ENCODE measurements around the gene LILRA2. TPM values are rescaled to one million over a fixed set of nuclear protein-coding genes. Genes with fewer than 3 reads are reported as not detected.
"Not testable (repeated sequence)": the region's sequence is repeated elsewhere in the genome, so short reads cannot be mapped to it uniquely, and the experiment has no call there.

Gene LILRA2
- polyA plus RNA-seq, 2 donors, result 0.53 to 0.55 TPM

DNA sequence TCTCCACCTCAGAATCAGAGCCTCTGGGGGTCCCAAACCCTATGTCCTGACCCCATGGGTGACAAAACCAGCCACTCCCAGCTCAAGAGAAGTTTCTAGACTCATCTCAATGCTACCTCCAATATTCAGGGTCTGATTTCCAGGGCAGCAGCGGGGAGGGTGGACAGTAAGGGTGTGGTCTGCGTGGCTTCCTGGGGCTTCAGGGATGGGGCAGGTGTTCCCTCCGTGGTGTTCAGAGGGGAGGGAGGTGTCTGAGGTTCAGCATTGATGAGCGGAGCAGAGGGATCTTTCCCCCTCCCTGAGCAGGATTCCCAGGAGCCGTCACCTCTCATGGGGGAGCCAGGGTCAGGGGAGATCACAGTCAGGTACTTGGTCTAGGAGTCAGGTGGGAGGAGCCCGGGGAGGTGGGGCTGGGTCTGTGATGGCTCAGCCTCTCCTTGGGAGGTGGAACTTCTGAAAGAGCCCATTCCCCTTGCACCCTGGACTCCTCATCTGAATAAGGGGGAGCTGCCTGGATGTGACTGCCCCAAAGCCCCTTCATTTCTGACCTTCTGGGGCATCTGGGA, 2.9 kb downstream of the LILRA2 start:
- Histone ChIP-seq H3K4me1 (ENCODE audit: control insufficient read depth in 2 of 2, insufficient read depth in 2 of 2, low read length in 1 of 2) (no peaks in the 10 kb centered on the region), H3K4me3 (ENCODE audit: low read depth in 1 of 2, low read length in 2 of 2) (no peak overlapping the region), H3K27me3 (ENCODE audit: control insufficient read depth in 1 of 2, insufficient read depth in 2 of 2, low read length in 2 of 2) (no peaks in the 10 kb centered on the region), H3K27ac (ENCODE audit: low read depth in 2 of 2, low read length in 1 of 2) (no peak overlapping the region), H3K36me3 (ENCODE audit: control insufficient read depth in 2 of 2, insufficient read depth in 2 of 2, low read length in 1 of 2) (no peaks in the 10 kb centered on the region), H3K9me3 (ENCODE audit: control insufficient read depth in 2 of 2, insufficient read depth in 1 of 2, low read depth in 1 of 2, low read length in 1 of 2) (no peaks in the 10 kb centered on the region)
- WGBS, 2 donors, result 59 to 67% methylated on average over 6 of the region's 6 CpGs

DNA sequence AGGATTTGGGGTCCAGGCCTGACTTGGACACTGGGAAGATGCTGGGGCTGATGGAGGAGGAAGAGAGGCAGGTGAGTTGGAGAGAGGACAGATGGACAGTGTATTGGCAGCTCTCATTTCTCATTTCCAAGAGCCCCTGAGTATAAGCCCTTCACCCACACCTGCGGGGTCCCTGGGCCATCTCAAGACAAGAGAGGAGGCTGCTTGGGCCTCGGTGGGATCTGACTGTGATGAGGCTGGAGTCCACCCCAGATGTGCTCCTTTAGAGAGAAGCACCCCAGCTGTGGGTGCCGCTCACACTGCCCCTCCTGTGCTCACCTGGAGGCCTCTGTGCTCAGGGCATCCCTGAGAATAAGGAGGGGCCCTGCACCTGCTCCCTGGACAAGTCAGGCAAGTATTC, 3.7 kb downstream of the LILRA2 start:
- Histone ChIP-seq H3K27me3 (ENCODE audit: control insufficient read depth in 1 of 2, insufficient read depth in 2 of 2, low read length in 2 of 2) (no peaks in the 10 kb centered on the region), H3K4me1 (ENCODE audit: control insufficient read depth in 2 of 2, insufficient read depth in 2 of 2, low read length in 1 of 2) (no peaks in the 10 kb centered on the region), H3K4me3 (ENCODE audit: low read depth in 1 of 2, low read length in 2 of 2) (no peak overlapping the region), H3K9me3 (ENCODE audit: control insufficient read depth in 2 of 2, insufficient read depth in 1 of 2, low read depth in 1 of 2, low read length in 1 of 2) (no peaks in the 10 kb centered on the region), H3K36me3 (ENCODE audit: control insufficient read depth in 2 of 2, insufficient read depth in 2 of 2, low read length in 1 of 2) (no peaks in the 10 kb centered on the region), H3K27ac (ENCODE audit: low read depth in 2 of 2, low read length in 1 of 2) (no peak overlapping the region)
- WGBS, 2 donors, result 71 to 80% methylated on average over 3 of the region's 3 CpGs

DNA sequence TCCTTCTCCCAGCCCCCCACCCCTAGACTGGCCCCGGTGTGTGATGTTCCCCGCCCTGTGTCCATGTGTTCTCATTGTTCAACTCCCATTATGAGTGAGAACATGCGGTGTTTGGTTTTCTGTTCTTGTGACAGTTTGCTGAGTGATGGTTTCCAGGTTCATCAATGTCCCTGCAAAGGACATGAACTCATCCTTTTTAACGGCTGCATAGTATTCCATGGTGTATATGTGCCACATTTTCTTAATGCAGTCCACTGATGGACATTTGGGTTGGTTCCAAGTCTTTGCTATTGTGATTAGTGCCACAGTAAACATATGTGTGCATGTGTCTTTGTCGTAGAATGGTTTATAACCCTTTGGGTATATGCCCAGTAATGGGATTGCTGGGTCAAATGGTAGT, 4.7 kb downstream of the LILRA2 start:
- not testable (repeated sequence) for H3K27me3 ChIP-seq (ENCODE audit: control insufficient read depth in 1 of 2, insufficient read depth in 2 of 2, low read length in 2 of 2); H3K9me3 ChIP-seq (ENCODE audit: control insufficient read depth in 2 of 2, insufficient read depth in 1 of 2, low read depth in 1 of 2, low read length in 1 of 2); H3K4me1 ChIP-seq (ENCODE audit: control insufficient read depth in 2 of 2, insufficient read depth in 2 of 2, low read length in 1 of 2); H3K27ac ChIP-seq (ENCODE audit: low read depth in 2 of 2, low read length in 1 of 2); H3K4me3 ChIP-seq (ENCODE audit: low read depth in 1 of 2, low read length in 2 of 2); H3K36me3 ChIP-seq (ENCODE audit: control insufficient read depth in 2 of 2, insufficient read depth in 2 of 2, low read length in 1 of 2)
- 82 to 84% methylated on average over 5 of the region's 5 CpGs for WGBS, 2 donors

GRCh38 chr19:54586397-54586796, 12.8 kb downstream of the LILRA2 start:
- 67 to 71% methylated on average over 5 of the region's 5 CpGs for WGBS, 2 donors
- no peaks in the 10 kb centered on the region for H3K27me3 ChIP-seq (ENCODE audit: control insufficient read depth in 1 of 2, insufficient read depth in 2 of 2, low read length in 2 of 2)
- no peak overlapping the region for H3K27ac ChIP-seq (ENCODE audit: low read depth in 2 of 2, low read length in 1 of 2)
- H3K36me3 ChIP-seq (ENCODE audit: control insufficient read depth in 2 of 2, insufficient read depth in 2 of 2, low read length in 1 of 2), result no peaks in the 10 kb centered on the region
- H3K4me3 ChIP-seq (ENCODE audit: low read depth in 1 of 2, low read length in 2 of 2), result no peak overlapping the region
- peaks cover 0 to 8% of the 10 kb centered on the region in 2 donors for H3K9me3 ChIP-seq (ENCODE audit: control insufficient read depth in 2 of 2, insufficient read depth in 1 of 2, low read depth in 1 of 2, low read length in 1 of 2)
- no peaks in the 10 kb centered on the region for H3K4me1 ChIP-seq (ENCODE audit: control insufficient read depth in 2 of 2, insufficient read depth in 2 of 2, low read length in 1 of 2)

DNA sequence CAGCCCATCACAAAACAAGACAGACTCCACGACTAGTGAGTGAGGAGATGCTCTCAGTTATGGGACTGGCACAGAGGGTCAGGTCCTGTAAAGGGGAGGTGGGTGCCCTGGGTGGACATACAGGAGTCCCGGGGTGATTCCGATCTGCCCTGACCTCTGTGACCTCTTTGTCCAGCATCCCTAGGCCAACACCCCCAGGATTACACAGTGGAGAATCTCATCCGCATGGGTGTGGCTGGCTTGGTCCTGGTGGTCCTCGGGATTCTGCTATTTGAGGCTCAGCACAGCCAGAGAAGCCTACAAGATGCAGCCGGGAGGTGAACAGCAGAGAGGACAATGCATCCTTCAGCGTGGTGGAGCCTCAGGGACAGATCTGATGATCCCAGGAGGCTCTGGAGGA, 13.4 kb downstream of the LILRA2 start:
- no peaks in the 10 kb centered on the region for H3K4me1 ChIP-seq (ENCODE audit: control insufficient read depth in 2 of 2, insufficient read depth in 2 of 2, low read length in 1 of 2)
- no peaks in the 10 kb centered on the region for H3K36me3 ChIP-seq (ENCODE audit: control insufficient read depth in 2 of 2, insufficient read depth in 2 of 2, low read length in 1 of 2)
- WGBS, 2 donors, result 66 to 67% methylated on average over 7 of the region's 7 CpGs
- no peaks in the 10 kb centered on the region for H3K27me3 ChIP-seq (ENCODE audit: control insufficient read depth in 1 of 2, insufficient read depth in 2 of 2, low read length in 2 of 2)
- peaks cover 0 to 8% of the 10 kb centered on the region in 2 donors for H3K9me3 ChIP-seq (ENCODE audit: control insufficient read depth in 2 of 2, insufficient read depth in 1 of 2, low read depth in 1 of 2, low read length in 1 of 2)
- H3K4me3 ChIP-seq (ENCODE audit: low read depth in 1 of 2, low read length in 2 of 2), result no peak overlapping the region
- no peak overlapping the region for H3K27ac ChIP-seq (ENCODE audit: low read depth in 2 of 2, low read length in 1 of 2)

- not testable (repeated sequence) for H3K27ac ChIP-seq (ENCODE audit: low read depth in 2 of 2, low read length in 1 of 2); H3K36me3 ChIP-seq (ENCODE audit: control insufficient read depth in 2 of 2, insufficient read depth in 2 of 2, low read length in 1 of 2); H3K27me3 ChIP-seq (ENCODE audit: control insufficient read depth in 1 of 2, insufficient read depth in 2 of 2, low read length in 2 of 2); H3K4me1 ChIP-seq (ENCODE audit: control insufficient read depth in 2 of 2, insufficient read depth in 2 of 2, low read length in 1 of 2); H3K4me3 ChIP-seq (ENCODE audit: low read depth in 1 of 2, low read length in 2 of 2); H3K9me3 ChIP-seq (ENCODE audit: control insufficient read depth in 2 of 2, insufficient read depth in 1 of 2, low read depth in 1 of 2, low read length in 1 of 2)
- WGBS, 2 donors, result 56% methylated on average over 6 of the region's 6 CpGs
Observed at GRCh38 chr19:54593445-54593844, 19.9 kb downstream of the LILRA2 start, which contains the start of gene LILRA1. Gene LILRA1 (plus strand): TSS chr19:54593632. CDS start chr19:54594245, 613 bp downstream.

GRCh38 chr19:54593931-54594626, 20.5 kb downstream of the LILRA2 start:
- not testable (repeated sequence) for H3K4me3 ChIP-seq (ENCODE audit: low read depth in 1 of 2, low read length in 2 of 2); H3K27me3 ChIP-seq (ENCODE audit: control insufficient read depth in 1 of 2, insufficient read depth in 2 of 2, low read length in 2 of 2); H3K4me1 ChIP-seq (ENCODE audit: control insufficient read depth in 2 of 2, insufficient read depth in 2 of 2, low read length in 1 of 2); H3K27ac ChIP-seq (ENCODE audit: low read depth in 2 of 2, low read length in 1 of 2); H3K36me3 ChIP-seq (ENCODE audit: control insufficient read depth in 2 of 2, insufficient read depth in 2 of 2, low read length in 1 of 2); H3K9me3 ChIP-seq (ENCODE audit: control insufficient read depth in 2 of 2, insufficient read depth in 1 of 2, low read depth in 1 of 2, low read length in 1 of 2)
- 72 to 73% methylated on average over 8 to 9 of the region's 9 CpGs for WGBS, 2 donors

DNA sequence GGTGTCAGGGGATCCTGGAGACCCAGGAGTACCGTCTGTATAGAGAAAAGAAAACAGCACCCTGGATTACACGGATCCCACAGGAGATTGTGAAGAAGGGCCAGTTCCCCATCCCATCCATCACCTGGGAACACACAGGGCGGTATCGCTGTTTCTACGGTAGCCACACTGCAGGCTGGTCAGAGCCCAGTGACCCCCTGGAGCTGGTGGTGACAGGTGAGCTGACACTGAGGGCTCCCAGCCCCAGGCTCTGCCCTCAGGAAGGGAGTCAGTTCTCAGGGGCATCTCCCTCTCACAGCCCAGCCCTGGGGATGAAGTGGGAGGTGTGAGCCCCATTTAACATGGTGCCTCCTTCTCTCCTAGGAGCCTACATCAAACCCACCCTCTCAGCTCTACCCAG, 21.1 kb downstream of the LILRA2 start:
- H3K4me3 ChIP-seq (ENCODE audit: low read depth in 1 of 2, low read length in 2 of 2), result no peak overlapping the region
- no peaks in the 10 kb centered on the region for H3K36me3 ChIP-seq (ENCODE audit: control insufficient read depth in 2 of 2, insufficient read depth in 2 of 2, low read length in 1 of 2)
- WGBS, 2 donors, result 82 to 88% methylated on average over 5 of the region's 5 CpGs
- no peaks in the 10 kb centered on the region for H3K27me3 ChIP-seq (ENCODE audit: control insufficient read depth in 1 of 2, insufficient read depth in 2 of 2, low read length in 2 of 2)
- no peak overlapping the region for H3K27ac ChIP-seq (ENCODE audit: low read depth in 2 of 2, low read length in 1 of 2)
- H3K9me3 ChIP-seq (ENCODE audit: control insufficient read depth in 2 of 2, insufficient read depth in 1 of 2, low read depth in 1 of 2, low read length in 1 of 2), result peaks cover 0 to 7% of the 10 kb centered on the region in 2 donors
- H3K4me1 ChIP-seq (ENCODE audit: control insufficient read depth in 2 of 2, insufficient read depth in 2 of 2, low read length in 1 of 2), result no peaks in the 10 kb centered on the region

DNA sequence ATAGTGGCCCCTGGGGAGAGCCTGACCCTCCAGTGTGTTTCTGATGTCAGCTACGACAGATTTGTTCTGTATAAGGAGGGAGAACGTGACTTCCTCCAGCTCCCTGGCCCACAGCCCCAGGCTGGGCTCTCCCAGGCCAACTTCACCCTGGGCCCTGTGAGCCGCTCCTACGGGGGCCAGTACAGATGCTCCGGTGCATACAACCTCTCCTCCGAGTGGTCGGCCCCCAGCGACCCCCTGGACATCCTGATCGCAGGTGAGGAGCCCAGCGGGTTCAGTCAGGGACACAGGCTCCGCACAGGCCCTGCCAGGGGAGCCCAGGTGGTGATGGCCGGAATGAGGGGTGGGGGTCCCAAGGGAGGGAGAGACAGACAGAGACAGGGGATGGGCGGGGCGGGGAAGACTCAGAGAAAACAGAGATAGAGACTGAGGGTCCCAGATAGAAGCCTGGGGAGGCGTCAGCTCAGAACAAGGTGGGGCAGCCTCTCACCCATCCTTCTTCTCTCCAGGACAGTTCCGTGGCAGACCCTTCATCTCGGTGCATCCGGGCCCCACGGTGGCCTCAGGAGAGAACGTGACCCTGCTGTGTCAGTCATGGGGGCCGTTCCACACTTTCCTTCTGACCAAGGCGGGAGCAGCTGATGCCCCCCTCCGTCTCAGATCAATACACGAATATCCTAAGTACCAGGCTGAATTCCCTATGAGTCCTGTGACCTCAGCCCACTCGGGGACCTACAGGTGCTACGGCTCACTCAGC, 22.3 kb downstream of the LILRA2 start:
- H3K4me3 ChIP-seq (ENCODE audit: low read depth in 1 of 2, low read length in 2 of 2); H3K4me1 ChIP-seq (ENCODE audit: control insufficient read depth in 2 of 2, insufficient read depth in 2 of 2, low read length in 1 of 2); H3K27me3 ChIP-seq (ENCODE audit: control insufficient read depth in 1 of 2, insufficient read depth in 2 of 2, low read length in 2 of 2); H3K9me3 ChIP-seq (ENCODE audit: control insufficient read depth in 2 of 2, insufficient read depth in 1 of 2, low read depth in 1 of 2, low read length in 1 of 2); H3K27ac ChIP-seq (ENCODE audit: low read depth in 2 of 2, low read length in 1 of 2); H3K36me3 ChIP-seq (ENCODE audit: control insufficient read depth in 2 of 2, insufficient read depth in 2 of 2, low read length in 1 of 2): not testable (repeated sequence)
- WGBS, 2 donors, result 88% methylated on average over 26 of the region's 26 CpGs
